Left ventricle myocardium inferior (tissue), 1 donor: ENCODE results near the gene DNAH3. TPM values are rescaled to one million over a fixed set of nuclear protein-coding genes. Genes with fewer than 3 reads are reported as not detected.
"Not testable (repeated sequence)": the region's sequence is repeated elsewhere in the genome, so short reads cannot be mapped to it uniquely, and the experiment has no call there.

Experiments
- DNase-seq: peaks from one replicate; pipeline ENCODE4 v3.0.0-alpha.2; 2020
- H3K27ac ChIP-seq: fragments of 200-600 bp; replicated peaks from 2 replicates; pipeline ENCODE4 v1.8.0; 2021
- H3K27me3 ChIP-seq: fragments of 200-600 bp; 2 replicates; pipeline ENCODE4 v1.8.0; 2021; ENCODE audit warnings: low read depth
- H3K36me3 ChIP-seq: fragments of 200-600 bp; 2 replicates; pipeline ENCODE4 v1.8.0; 2021
- H3K4me1 ChIP-seq: fragments of 200-600 bp; 2 replicates; pipeline ENCODE4 v1.8.0; 2021
- H3K4me3 ChIP-seq: fragments of 200-600 bp; 2 replicates; pipeline ENCODE4 v1.8.0; 2021; ENCODE audit warnings: mild to moderate bottlenecking, moderate library complexity
- H3K9me3 ChIP-seq: fragments of 200-600 bp; replicated peaks from 2 replicates; pipeline ENCODE4 v1.8.0; 2021
- intact Hi-C: fragments of 100-400 bp; cut with micrococcal nuclease; formaldehyde crosslinking; loops from one replicate; pipeline ENCODE4 v1.11.0; 2022
- total RNA-seq: library from RNA; stranded (reverse); fragmentation: NEBNext Ultra II Directional; extraction: Animal tissue kit (Norgen Biotek cat#: 25700); gene quantifications from one replicate; pipeline ENCODE4 v1.2.1, GENCODE V29; 2021
- TF ChIP-seq, protein P1 (sequence below): fragments of 200-600 bp; IDR thresholded peaks from 2 replicates; pipeline ENCODE4 v1.8.0; 2021; ENCODE audit warnings: antibody characterized with exemption, mild to moderate bottlenecking, borderline replicate concordance
- donor health status: DM: no; HTN: yes; CAD: no; lungs with severe emphysema.

DNAH3 gene
- total RNA-seq, 1 donor from 2014 or later: 1.8 TPM

DNA sequence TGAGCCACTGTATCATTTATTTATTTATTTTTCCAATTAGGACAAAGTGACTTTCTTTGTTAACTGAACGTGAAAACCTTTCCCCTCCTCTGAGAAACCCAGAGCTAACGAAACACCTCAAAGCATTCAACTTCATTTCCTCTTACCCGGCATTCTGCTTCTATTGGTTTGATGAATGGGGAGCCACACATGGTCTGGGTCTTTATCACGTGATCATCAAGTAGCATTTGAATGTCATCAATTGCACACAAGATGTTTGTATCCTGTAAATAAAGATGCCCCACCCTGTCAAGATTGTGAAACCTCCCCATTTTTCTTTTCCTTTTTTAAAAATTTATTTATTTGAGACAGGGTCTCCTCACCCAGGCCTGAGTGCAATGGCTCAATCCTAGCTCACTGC is 80.1 kb downstream of the DNAH3 start:
- no peak for DNase-seq
- Histone ChIP-seq H3K27me3 (no peaks in the 10 kb centered on the region), H3K4me3 (no peak overlapping the region), H3K9me3 (no peaks in the 10 kb centered on the region), H3K4me1 (peaks cover 16% of the 10 kb centered on the region), H3K27ac (no peak overlapping the region), H3K36me3 (no peaks in the 10 kb centered on the region)
- intact Hi-C loops: loop anchor here (10.0 kb wide), 1 partner anchor 136 kb away; no protein-coding TSS in a partner anchor
- TF ChIP-seq, protein P1, sequence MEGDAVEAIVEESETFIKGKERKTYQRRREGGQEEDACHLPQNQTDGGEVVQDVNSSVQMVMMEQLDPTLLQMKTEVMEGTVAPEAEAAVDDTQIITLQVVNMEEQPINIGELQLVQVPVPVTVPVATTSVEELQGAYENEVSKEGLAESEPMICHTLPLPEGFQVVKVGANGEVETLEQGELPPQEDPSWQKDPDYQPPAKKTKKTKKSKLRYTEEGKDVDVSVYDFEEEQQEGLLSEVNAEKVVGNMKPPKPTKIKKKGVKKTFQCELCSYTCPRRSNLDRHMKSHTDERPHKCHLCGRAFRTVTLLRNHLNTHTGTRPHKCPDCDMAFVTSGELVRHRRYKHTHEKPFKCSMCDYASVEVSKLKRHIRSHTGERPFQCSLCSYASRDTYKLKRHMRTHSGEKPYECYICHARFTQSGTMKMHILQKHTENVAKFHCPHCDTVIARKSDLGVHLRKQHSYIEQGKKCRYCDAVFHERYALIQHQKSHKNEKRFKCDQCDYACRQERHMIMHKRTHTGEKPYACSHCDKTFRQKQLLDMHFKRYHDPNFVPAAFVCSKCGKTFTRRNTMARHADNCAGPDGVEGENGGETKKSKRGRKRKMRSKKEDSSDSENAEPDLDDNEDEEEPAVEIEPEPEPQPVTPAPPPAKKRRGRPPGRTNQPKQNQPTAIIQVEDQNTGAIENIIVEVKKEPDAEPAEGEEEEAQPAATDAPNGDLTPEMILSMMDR: no peak

DNA sequence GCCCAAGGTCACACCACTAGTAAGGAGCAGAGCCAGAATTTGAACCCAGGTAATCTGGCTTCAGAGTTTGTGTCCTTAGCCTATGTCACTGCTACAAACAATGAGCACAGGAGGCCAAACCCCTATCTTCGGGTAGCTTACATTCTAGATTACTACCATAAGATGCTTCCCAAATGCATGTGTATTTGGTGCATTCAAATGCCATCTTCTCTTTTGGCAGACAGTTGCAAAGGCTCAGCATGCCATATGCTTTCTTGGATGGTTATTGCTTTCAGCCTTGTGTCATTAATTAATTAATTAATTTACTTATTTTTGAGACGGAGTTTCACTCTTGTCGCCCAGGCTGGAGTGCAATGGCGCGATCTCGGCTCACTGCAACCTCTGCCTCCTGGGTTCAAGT is 80.7 kb downstream of the DNAH3 start:
- Histone ChIP-seq H3K4me1 (peaks cover 16% of the 10 kb centered on the region), H3K27ac (no peak overlapping the region), H3K9me3 (no peaks in the 10 kb centered on the region), H3K4me3 (no peak overlapping the region), H3K36me3 (no peaks in the 10 kb centered on the region), H3K27me3 (no peaks in the 10 kb centered on the region)
- intact Hi-C loops: loop anchor here (10.0 kb wide), 1 partner anchor 135 kb away; no protein-coding TSS in a partner anchor
- no peak for DNase-seq
- TF ChIP-seq, protein P1: no peak

DNA sequence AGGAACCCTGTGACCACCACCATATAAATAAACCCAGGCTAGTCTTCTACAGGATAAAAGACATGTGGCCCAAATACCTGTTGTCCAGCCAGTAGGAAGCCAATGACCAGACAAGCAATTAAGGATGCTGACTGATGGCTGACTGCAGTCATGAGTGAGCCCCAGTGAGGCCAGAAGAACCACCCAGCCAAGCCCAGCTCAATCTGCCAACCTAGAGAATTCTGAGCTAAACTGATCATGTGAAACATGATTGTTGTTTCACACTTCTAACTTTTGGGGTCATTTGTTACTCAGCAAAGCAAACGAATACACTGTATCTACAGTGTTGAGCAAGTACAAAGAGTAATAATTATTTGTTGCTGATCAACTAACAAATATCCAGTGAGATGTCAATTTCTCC is 86.4 kb downstream of the DNAH3 start:
- Histone ChIP-seq H3K27me3 (no peaks in the 10 kb centered on the region), H3K36me3 (no peaks in the 10 kb centered on the region), H3K9me3 (peaks cover 7% of the 10 kb centered on the region), H3K27ac (no peak overlapping the region), H3K4me1 (no peaks in the 10 kb centered on the region), H3K4me3 (no peak overlapping the region)
- TF ChIP-seq, protein P1: no peak
- DNase-seq: no peak
- intact Hi-C loops: no loop called here

DNA sequence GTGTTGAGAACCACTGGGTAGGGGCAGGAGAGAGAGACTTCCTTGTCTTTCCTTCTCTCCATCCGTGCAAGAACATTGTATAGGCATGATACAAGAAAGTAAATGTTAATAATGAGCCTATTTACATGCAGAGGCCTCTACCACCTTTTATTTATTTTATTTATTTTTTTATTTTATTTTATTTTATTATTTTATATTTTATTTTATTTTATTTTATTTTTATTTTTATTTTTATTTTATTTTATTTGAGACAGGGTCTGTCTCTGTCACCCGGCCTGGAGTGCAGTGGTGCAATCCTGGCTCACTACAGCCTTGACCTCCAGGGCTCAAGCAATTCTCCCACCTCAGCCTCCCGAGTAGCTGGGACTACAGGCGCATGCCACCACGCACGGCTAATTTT is 87.3 kb downstream of the DNAH3 start:
- H3K4me3 ChIP-seq, H3K36me3 ChIP-seq, H3K4me1 ChIP-seq, H3K9me3 ChIP-seq, intact Hi-C loops, DNase-seq, H3K27ac ChIP-seq, H3K27me3 ChIP-seq: not testable (repeated sequence)

DNA sequence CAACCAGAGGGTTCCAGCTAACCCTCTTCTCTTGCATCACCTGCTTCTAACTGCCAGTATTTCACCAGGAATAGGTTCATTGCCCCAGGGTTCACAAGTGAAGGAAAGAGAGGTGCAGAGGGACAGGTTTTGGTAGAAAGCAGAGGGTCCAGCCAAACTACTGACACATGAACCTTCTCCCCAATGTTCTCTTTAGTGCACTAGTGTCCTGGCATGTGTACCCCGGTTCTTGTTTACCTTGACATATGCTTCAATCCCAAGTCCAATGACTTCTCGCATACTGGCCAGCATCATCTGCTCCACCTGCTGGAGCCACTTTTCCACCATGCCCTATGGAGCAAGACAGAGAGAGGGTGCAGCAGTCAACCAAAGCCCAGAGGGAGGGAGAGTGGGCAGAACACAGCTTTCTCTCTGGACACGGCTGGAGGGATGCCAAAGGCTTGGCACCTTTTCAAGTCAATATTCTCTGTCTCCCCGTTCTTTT is 90.6 kb downstream of the DNAH3 start:
- TF ChIP-seq, protein P1: no peak
- intact Hi-C loops: no loop called here
- no peaks in the 10 kb centered on the region for H3K27me3 ChIP-seq

DNA sequence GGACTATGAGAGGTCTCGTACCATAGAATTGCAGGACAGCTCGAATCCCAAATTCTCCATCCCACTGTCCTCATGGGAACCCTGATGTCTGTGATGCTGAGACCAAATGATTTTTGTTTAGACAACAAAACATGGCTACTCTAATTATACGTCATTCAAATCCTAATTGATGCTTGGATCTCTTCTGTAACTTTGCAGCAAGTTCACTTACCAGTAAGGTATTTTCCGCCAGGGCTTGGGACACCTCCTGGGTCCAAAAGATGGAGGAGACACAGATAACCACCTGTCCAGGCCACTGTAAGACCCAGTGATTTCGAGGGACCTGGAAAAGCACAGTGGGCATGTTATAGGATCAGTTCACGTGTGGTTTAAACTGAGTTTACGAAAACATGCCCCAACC is 92.8 kb downstream of the DNAH3 start:
- H3K9me3 ChIP-seq: no peaks in the 10 kb centered on the region
- H3K27me3 ChIP-seq: no peaks in the 10 kb centered on the region
- H3K27ac ChIP-seq: no peak overlapping the region
- no peak for DNase-seq
- H3K4me1 ChIP-seq: no peaks in the 10 kb centered on the region
- H3K4me3 ChIP-seq: no peak overlapping the region
- no peaks in the 10 kb centered on the region for H3K36me3 ChIP-seq
- TF ChIP-seq, protein P1: no peak
- intact Hi-C loops: no loop called here

More for the DNA sequence above, 90.6 kb downstream of the DNAH3 start:
- Histone ChIP-seq H3K9me3 (peaks cover 7% of the 10 kb centered on the region), H3K4me3 (no peak overlapping the region), H3K36me3 (no peaks in the 10 kb centered on the region), H3K27ac (no peak overlapping the region), H3K4me1 (no peaks in the 10 kb centered on the region)
- DNase-seq: no peak
